Uterus (tissue), 4 donors: Measurements from ENCODE around the gene ATXN10. TPM values are rescaled to one million over a fixed set of nuclear protein-coding genes. Genes with fewer than 3 reads are reported as not detected.
A peak's percentile ranks its signal among the peaks of the same experiment; 100 is the strongest.
"Not testable (repeated sequence)": the region's sequence is repeated elsewhere in the genome, so short reads cannot be mapped to it uniquely, and the experiment has no call there.

Experiments
- DNase-seq, 2 donors: peaks; one replicate each; pipeline ENCODE4 v3.0.0-alpha.2; 2019 to 2020
- H3K27ac ChIP-seq, 2 donors: fragments of 200-600 bp; sonication (generic); 1 replicate in 1 of 2; 2 replicates in 1 of 2; pipeline ENCODE4 v1.5.1; 2016 to 2018
- H3K27me3 ChIP-seq, 2 donors: fragments of 200-600 bp; sonication (generic); one replicate each; pipeline ENCODE4 v1.5.1; 2018 to 2019; ENCODE audit warnings: control low read depth in 1 of 2
- H3K36me3 ChIP-seq, 2 donors: fragments of 200-600 bp; sonication (generic); one replicate each; pipeline ENCODE4 v1.5.1; 2019; ENCODE audit warnings: control low read depth in 1 of 2
- H3K4me1 ChIP-seq, 2 donors: fragments of 200-600 bp; sonication (generic); one replicate each; pipeline ENCODE4 v1.5.1; 2018 to 2019; ENCODE audit warnings: control low read depth in 1 of 2
- H3K4me3 ChIP-seq, 2 donors: fragments of 200-600 bp; sonication (generic); 1 replicate in 1 of 2; 2 replicates in 1 of 2; pipeline ENCODE4 v1.5.1; 2018 to 2019; ENCODE audit warnings: mild to moderate bottlenecking in 1 of 2
- H3K9me3 ChIP-seq, 2 donors: fragments of 200-600 bp; sonication (generic); one replicate each; pipeline ENCODE4 v1.5.1; 2019; ENCODE audit warnings: control low read depth in 1 of 2
- POLR2A ChIP-seq, 2 donors: fragments of 450-650 bp; IDR thresholded peaks; one replicate each; pipeline ENCODE4 v1.6.1; 2016; ENCODE audit warnings: antibody characterized with exemption in 2 of 2, mild to moderate bottlenecking in 1 of 2, moderate library complexity in 1 of 2
- intact Hi-C: fragments of 100-400 bp; cut with DNase I; formaldehyde crosslinking; loops from one replicate; pipeline ENCODE4 v1.15.1; 2023; ENCODE audit warnings: low total_unique reads
- total RNA-seq, 4 donors: library from RNA; depleted of rRNA in 3 of 4; stranded (reverse); fragments of >200 nt in 3 of 4; gene quantifications; one replicate each; pipeline versions ENCODE4 v1.1.0 to v1.2.4, GENCODE V29; 2014 to 2023
- TF ChIP-seq, protein P1 (sequence below), 4 experiments: fragments of 200-600 bp in 2 of 4; fragments of 450-650 bp in 2 of 4; sonication (generic) in 2 of 4; IDR thresholded peaks; one replicate each; pipeline ENCODE4 v1.5.1; 2016 to 2019; ENCODE audit warnings: antibody characterized with exemption in 4 of 4, mild to moderate bottlenecking in 2 of 4, moderate library complexity in 1 of 4
- donor health status: DM: yes; HTN: yes; CAD: no.

Gene ATXN10
- total RNA-seq, 4 donors from 2014 or later: 251 to 258 (median 253) TPM

DNA sequence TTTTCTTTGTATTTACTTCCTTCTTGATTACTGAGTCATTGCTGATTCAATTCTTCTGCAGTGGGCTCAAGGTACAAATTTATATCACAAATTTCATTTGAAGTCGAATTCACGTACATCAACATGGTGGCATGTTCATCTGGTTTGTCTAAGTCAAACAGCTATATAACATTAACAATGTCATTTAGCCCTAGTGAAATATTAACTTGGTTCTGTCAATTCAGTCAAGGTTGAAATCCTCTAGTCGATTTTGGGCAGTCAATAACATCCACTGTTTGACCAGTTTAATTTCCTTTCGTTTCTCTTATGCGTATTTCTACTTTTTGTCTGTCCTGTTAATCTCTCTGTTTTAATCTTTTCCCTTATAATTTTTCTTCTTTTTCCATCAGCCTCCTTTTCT lies 4.1 kb upstream of the ATXN10 start:
- H3K9me3 ChIP-seq: no peaks in the 10 kb centered on the region
- intact Hi-C loops: no loop called here

DNA sequence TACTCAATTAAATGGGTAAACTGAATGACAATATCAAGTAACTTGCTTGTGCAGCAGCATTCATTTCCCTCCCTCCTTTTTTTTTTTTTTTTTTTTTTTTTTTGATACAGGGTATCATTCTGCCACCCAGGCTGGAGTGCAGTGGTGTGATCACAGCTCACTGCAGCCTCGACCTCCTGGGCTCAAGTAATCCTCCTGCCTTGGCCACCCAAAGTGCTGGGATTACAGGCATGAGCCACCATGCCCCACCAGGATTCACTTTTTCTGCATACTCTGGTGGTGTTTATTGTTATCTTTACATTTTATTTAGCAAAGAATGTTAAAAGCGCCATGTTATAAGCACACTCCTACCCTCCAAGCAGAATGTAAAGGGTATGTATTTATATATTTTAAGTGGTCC lies 1.3 kb upstream of the ATXN10 start:
- H3K27ac ChIP-seq, H3K9me3 ChIP-seq, intact Hi-C loops, H3K27me3 ChIP-seq, H3K4me1 ChIP-seq, H3K36me3 ChIP-seq, DNase-seq, H3K4me3 ChIP-seq: not testable (repeated sequence)

More for the DNA sequence above, 4.1 kb upstream of the ATXN10 start:
- no peak overlapping the region for H3K4me3 ChIP-seq
- DNase-seq: no peak
- TF ChIP-seq, protein P1, sequence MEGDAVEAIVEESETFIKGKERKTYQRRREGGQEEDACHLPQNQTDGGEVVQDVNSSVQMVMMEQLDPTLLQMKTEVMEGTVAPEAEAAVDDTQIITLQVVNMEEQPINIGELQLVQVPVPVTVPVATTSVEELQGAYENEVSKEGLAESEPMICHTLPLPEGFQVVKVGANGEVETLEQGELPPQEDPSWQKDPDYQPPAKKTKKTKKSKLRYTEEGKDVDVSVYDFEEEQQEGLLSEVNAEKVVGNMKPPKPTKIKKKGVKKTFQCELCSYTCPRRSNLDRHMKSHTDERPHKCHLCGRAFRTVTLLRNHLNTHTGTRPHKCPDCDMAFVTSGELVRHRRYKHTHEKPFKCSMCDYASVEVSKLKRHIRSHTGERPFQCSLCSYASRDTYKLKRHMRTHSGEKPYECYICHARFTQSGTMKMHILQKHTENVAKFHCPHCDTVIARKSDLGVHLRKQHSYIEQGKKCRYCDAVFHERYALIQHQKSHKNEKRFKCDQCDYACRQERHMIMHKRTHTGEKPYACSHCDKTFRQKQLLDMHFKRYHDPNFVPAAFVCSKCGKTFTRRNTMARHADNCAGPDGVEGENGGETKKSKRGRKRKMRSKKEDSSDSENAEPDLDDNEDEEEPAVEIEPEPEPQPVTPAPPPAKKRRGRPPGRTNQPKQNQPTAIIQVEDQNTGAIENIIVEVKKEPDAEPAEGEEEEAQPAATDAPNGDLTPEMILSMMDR (IDR thresholded peaks at IDR 0.05): no peak
- TF ChIP-seq POLR2A (IDR thresholded peaks at IDR 0.05): no peak
- no peak overlapping the region for H3K27ac ChIP-seq
- no peaks in the 10 kb centered on the region for H3K27me3 ChIP-seq
- no peaks in the 10 kb centered on the region for H3K4me1 ChIP-seq
- H3K36me3 ChIP-seq: no peaks in the 10 kb centered on the region

DNA sequence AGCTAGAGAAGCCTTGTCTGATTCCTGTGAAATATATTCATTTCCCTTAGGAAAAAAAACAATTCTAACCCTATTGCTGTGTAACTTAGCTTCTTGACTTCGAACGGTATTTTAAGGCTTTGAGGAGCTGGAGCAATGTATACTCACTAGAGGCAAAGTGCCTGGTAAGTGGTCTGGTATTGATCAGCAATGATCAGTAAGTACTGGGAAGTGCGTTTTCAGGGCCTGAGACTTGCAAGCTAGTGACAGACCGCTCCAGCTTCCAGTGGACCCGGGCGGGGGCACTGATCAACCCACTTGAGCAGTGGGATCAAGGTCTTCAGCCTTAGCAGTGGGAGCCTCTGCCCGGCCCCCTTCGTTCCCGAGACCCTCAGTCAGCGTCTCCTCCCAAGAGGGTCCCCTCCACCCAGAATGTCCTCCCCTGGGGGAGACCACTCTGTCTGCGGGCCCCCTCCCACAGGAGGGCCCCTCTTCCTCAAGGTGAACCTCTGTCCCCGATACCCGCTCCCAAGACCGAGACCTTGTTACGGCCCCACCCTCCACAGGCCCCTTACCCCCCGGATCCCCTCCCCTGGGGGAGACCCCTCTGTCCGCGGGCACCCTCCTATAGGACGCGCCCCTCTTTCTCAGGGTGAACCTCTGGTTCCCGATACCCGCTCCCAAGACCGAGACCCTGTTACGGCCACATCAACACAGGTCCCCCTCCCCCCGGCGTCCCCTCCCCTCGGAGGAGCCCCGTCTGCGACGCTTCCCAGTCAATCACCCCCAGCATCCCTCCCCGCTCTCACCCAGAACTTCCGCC lies 452 bp upstream of the ATXN10 start:
- no peaks in the 10 kb centered on the region for H3K9me3 ChIP-seq
- H3K4me1 ChIP-seq: peaks cover 0 to 8% of the 10 kb centered on the region in 2 donors
- H3K27ac ChIP-seq: peak overlapping the region; percentile 84 to 85
- intact Hi-C loops: no loop called here
- peak in 1 of 2 donors; percentile 54 for DNase-seq
- no peak for TF ChIP-seq POLR2A (IDR thresholded peaks at IDR 0.05)
- H3K27me3 ChIP-seq: no peaks in the 10 kb centered on the region
- H3K36me3 ChIP-seq: no peaks in the 10 kb centered on the region
- H3K4me3 ChIP-seq: peak overlapping the region; percentile 62 to 73

- Histone ChIP-seq H3K36me3 (no peaks in the 10 kb centered on the region), H3K4me1 (peaks cover 0 to 8% of the 10 kb centered on the region in 2 donors)
- intact Hi-C loops: no loop called here
Measured at GRCh38 chr22:45672564-45673481, 1.2 kb downstream of the ATXN10 start.

DNA sequence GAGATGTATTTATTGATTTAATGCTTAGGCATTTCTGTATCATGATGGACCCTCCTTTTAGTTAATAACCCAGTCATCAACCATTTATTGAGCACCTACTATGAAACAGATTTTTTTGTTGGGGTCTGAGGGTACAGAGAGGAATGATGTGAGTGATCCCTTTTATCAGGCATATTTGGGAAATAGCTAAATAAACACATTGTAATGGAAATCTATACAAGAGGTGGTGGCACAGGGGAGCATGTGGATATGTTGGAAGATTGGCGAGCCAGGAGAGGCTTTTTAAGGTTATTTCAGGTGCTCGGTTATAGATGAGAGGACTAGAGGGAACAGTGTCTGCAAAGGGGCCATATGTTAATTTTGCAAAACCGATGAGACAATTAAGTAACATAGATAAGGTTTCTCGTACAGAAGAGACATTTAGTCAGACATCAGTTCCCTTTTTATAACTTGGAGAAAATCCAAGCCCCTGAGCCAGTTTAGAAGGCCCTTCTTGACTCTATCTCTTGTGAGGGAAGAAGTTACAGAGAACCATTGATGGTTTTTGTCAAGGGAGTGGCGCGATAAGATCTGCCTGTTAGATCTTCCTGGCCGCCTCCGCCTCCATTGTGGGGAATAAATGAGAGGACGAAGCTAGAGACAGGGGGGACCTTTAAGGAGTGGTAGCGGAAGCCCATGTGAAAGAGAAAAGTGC lies 2.0 kb downstream of the ATXN10 start:
- intact Hi-C loops: no loop called here
- Histone ChIP-seq H3K27ac (no peak overlapping the region), H3K27me3 (no peaks in the 10 kb centered on the region), H3K36me3 (no peaks in the 10 kb centered on the region), H3K9me3 (no peaks in the 10 kb centered on the region), H3K4me3 (no peak overlapping the region), H3K4me1 (peaks cover 0 to 8% of the 10 kb centered on the region in 2 donors)
- no peak for DNase-seq
- no peak for TF ChIP-seq POLR2A (IDR thresholded peaks at IDR 0.05)
- TF ChIP-seq, protein P1 (IDR thresholded peaks at IDR 0.05): no peak

More at GRCh38 chr22:45672564-45673481, 1.2 kb downstream of the ATXN10 start:
- H3K4me3 ChIP-seq: peak overlapping the region; percentile 62 to 73
- H3K9me3 ChIP-seq: no peaks in the 10 kb centered on the region
- TF ChIP-seq, protein P1 (IDR thresholded peaks at IDR 0.05): no peak
- TF ChIP-seq POLR2A (IDR thresholded peaks at IDR 0.05): no peak
- H3K27me3 ChIP-seq: no peaks in the 10 kb centered on the region
- DNase-seq: no peak
- H3K27ac ChIP-seq: peak overlapping the region; percentile 84 to 85
